ENCODE results near the gene CHCT1. TPM values are rescaled to one million over a fixed set of nuclear protein-coding genes. Genes with fewer than 3 reads are reported as not detected.

Gene CHCT1
- total RNA-seq, 2 experiments from 2014 or later, result not detected

DNA sequence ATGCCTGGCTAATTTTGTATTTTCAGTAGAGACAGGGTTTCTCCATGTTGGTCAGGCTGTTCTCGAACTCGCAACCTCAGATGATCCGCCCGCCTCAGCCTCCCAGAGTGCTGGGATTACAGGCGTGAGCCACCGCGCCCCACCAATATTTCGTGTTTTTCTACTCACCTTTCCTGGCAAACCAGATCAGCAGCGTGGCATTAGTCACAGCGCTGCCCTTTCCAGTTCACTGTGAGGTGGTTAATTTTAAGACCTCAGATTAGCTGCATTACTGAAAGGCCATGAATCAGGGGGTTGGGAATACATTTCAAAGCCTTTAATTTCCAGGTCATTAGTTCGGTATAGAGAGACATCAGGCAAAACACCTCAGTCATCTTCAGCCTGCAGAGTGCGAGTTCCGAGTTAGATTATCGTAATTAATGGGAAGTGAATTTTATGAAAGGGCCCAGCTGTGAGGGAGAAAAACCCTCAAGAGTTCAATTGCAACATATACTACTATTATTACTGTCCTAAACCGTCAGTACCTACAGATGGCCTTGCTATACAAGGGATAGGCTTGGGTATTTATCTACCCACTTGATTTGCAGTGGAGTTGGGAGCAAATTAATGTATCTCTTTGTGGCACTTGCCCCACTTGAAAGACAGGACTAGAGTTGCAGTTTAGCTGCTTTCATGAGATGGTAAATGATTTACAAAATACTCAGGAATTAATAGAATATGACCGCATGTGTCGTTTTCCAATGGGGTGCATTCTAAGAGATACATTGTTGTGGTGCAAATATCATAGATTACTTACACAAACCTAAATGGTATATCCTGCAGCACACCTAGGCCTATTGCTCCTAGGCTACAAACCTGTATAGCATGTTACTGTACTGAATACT is 28.2 kb upstream of the CHCT1 start:
- no peak overlapping the region for H3K4me2 ChIP-seq (ENCODE audit: low read length)
- peaks cover 31% of the 10 kb centered on the region for H3K4me1 ChIP-seq (ENCODE audit: insufficient read depth, low read length, poor library complexity, severe bottlenecking)
- H3K9me3 ChIP-seq (ENCODE audit: low read length), result no peaks in the 10 kb centered on the region
- no peak overlapping the region for H2AFZ ChIP-seq (ENCODE audit: low read length)
- H3K36me3 ChIP-seq (ENCODE audit: insufficient read depth, low read length), result no peaks in the 10 kb centered on the region
- no peak for DNase-seq (ENCODE audit: low spot score)
- CTCF ChIA-PET (ENCODE audit: unreplicated experiment), result no interaction called here
- TF ChIP-seq, protein P1, sequence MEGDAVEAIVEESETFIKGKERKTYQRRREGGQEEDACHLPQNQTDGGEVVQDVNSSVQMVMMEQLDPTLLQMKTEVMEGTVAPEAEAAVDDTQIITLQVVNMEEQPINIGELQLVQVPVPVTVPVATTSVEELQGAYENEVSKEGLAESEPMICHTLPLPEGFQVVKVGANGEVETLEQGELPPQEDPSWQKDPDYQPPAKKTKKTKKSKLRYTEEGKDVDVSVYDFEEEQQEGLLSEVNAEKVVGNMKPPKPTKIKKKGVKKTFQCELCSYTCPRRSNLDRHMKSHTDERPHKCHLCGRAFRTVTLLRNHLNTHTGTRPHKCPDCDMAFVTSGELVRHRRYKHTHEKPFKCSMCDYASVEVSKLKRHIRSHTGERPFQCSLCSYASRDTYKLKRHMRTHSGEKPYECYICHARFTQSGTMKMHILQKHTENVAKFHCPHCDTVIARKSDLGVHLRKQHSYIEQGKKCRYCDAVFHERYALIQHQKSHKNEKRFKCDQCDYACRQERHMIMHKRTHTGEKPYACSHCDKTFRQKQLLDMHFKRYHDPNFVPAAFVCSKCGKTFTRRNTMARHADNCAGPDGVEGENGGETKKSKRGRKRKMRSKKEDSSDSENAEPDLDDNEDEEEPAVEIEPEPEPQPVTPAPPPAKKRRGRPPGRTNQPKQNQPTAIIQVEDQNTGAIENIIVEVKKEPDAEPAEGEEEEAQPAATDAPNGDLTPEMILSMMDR (conservative IDR thresholded peaks at IDR 0.05; ENCODE audit: low read length), result no peak
- TF ChIP-seq EZH2phosphoT487 (IDR thresholded peaks at IDR 0.05; ENCODE audit: borderline replicate concordance, low read depth, low read length), result no peak
- intact Hi-C loops (cut with micrococcal nuclease; ENCODE audit: unreplicated experiment), result loop anchor here (10.0 kb wide), 2 partner anchors 59 to 259 kb away; no protein-coding TSS in a partner anchor
- no peak overlapping the region for H3K4me3 ChIP-seq (ENCODE audit: low read depth, low read length, poor library complexity, severe bottlenecking)
- H4K20me1 ChIP-seq (ENCODE audit: insufficient read depth, low read length), result no peaks in the 10 kb centered on the region
- no TSS peak for BruUV-seq (replicated peaks)
- no peak overlapping the region for H3K27ac ChIP-seq (ENCODE audit: low read depth, low read length, poor library complexity, severe bottlenecking)
- POLR2A ChIA-PET, result no interaction called here
- no peaks in the 10 kb centered on the region for H3K9me2 ChIP-seq (ENCODE audit: insufficient read depth, low read length)
- H3K79me2 ChIP-seq (ENCODE audit: insufficient read depth, low read depth, low read length), result peaks cover 24% of the 10 kb centered on the region; the same call in 1 of the 2 replicates

DNA sequence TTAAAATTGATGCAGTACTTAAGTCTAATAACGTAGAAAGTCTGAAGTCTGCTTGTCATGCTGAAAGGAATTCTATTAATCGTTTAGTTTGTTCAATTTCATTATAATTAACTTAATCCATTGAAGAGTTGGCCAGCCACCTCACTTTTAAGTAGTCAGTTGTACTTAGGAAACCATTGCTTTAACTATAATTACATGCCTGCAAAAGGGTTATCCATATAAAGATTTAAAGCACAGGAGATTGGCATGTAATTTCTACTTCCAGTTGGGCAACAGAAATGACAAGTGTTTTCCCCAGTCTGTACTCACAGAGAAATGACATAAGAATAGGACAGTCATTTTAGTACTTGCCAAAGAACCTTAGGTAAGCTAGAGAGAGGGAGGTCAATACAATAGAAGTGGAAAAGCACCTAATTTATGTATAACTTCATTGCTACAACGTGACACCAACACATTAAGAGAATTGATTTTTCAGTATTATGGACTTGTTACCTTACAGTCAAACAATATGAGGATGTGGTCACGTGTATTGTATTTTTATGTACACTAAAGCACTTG is 26.7 kb upstream of the CHCT1 start:
- intact Hi-C loops (cut with micrococcal nuclease; ENCODE audit: unreplicated experiment), result loop anchor here (10.0 kb wide), 2 partner anchors 61 to 261 kb away; no protein-coding TSS in a partner anchor
- H3K9me3 ChIP-seq (ENCODE audit: low read length), result no peaks in the 10 kb centered on the region
- ChIA-PET CTCF (ENCODE audit: unreplicated experiment) (no interaction called here), POLR2A (no interaction called here)
- BruUV-seq (replicated peaks), result no TSS peak
- no peaks in the 10 kb centered on the region for H3K36me3 ChIP-seq (ENCODE audit: insufficient read depth, low read length)
- no peak overlapping the region for H2AFZ ChIP-seq (ENCODE audit: low read length)
- no peaks in the 10 kb centered on the region for H4K20me1 ChIP-seq (ENCODE audit: insufficient read depth, low read length)
- H3K4me1 ChIP-seq (ENCODE audit: insufficient read depth, low read length, poor library complexity, severe bottlenecking), result peaks cover 23% of the 10 kb centered on the region
- DNase-seq (ENCODE audit: low spot score), result no peak
- H3K27ac ChIP-seq (ENCODE audit: low read depth, low read length, poor library complexity, severe bottlenecking), result no peak overlapping the region
- H3K9me2 ChIP-seq (ENCODE audit: insufficient read depth, low read length), result no peaks in the 10 kb centered on the region
- H3K4me3 ChIP-seq (ENCODE audit: low read depth, low read length, poor library complexity, severe bottlenecking), result no peak overlapping the region
- TF ChIP-seq EZH2phosphoT487 (IDR thresholded peaks at IDR 0.05; ENCODE audit: borderline replicate concordance, low read depth, low read length), result no peak
- TF ChIP-seq, protein P1 (conservative IDR thresholded peaks at IDR 0.05; ENCODE audit: low read length), result no peak
- H3K4me2 ChIP-seq (ENCODE audit: low read length), result no peak overlapping the region
- H3K79me2 ChIP-seq (ENCODE audit: insufficient read depth, low read depth, low read length), result peaks cover 11% of the 10 kb centered on the region; the same call in 1 of the 2 replicates
